ENCODE measurements around the gene ATXN1.

DNA sequence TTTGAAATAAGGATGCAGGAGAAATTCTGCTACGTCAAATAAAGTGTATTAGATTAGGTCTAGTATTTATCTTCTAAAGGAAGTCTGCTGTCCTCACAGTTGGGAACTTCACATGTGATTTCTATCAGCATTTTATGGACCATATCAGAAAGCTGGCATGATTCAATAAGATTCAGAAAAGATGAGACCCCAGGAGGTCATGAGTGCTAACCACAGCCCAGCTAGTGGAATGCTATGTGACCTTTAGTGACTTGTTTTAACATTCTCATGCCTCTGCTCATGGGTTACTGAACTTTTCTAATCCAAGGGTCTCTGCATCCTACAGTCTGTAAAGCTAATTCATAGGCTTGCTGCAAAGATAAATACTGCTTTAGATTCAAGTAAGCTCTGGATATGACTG is 372.8 kb downstream of the ATXN1 start:
- TF ChIP-seq, protein P1, sequence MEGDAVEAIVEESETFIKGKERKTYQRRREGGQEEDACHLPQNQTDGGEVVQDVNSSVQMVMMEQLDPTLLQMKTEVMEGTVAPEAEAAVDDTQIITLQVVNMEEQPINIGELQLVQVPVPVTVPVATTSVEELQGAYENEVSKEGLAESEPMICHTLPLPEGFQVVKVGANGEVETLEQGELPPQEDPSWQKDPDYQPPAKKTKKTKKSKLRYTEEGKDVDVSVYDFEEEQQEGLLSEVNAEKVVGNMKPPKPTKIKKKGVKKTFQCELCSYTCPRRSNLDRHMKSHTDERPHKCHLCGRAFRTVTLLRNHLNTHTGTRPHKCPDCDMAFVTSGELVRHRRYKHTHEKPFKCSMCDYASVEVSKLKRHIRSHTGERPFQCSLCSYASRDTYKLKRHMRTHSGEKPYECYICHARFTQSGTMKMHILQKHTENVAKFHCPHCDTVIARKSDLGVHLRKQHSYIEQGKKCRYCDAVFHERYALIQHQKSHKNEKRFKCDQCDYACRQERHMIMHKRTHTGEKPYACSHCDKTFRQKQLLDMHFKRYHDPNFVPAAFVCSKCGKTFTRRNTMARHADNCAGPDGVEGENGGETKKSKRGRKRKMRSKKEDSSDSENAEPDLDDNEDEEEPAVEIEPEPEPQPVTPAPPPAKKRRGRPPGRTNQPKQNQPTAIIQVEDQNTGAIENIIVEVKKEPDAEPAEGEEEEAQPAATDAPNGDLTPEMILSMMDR (IDR thresholded peaks at IDR 0.05) = no peak
- no peak for TF ChIP-seq POLR2AphosphoS5 (IDR thresholded peaks at IDR 0.05)
- TF ChIP-seq POLR2A (IDR thresholded peaks at IDR 0.05; ENCODE audit: low read depth) = no peak
- TF ChIP-seq EP300 (IDR thresholded peaks at IDR 0.05) = no peak
